Skeletal muscle satellite cell (primary cell): ENCODE results near the gene HIPK3.
"Not testable (repeated sequence)": the region's sequence is repeated elsewhere in the genome, so short reads cannot be mapped to it uniquely, and the experiment has no call there.

Experiments
- H3K27me3 ChIP-seq: 2 replicates; pipeline ENCODE4 v1.7.0; 2013; ENCODE audit warnings: low read length; ENCODE audit not compliant: control insufficient read depth, insufficient read depth
- H3K36me3 ChIP-seq: 2 replicates; pipeline ENCODE4 v1.7.0; 2013; ENCODE audit warnings: mild to moderate bottlenecking, control low read depth, low read length; ENCODE audit not compliant: insufficient read depth
- H3K4me1 ChIP-seq: 2 replicates; pipeline ENCODE4 v1.7.0; 2013; ENCODE audit warnings: low read length; ENCODE audit not compliant: control insufficient read depth, insufficient read depth
- H3K4me2 ChIP-seq: 2 replicates; pipeline ENCODE4 v1.7.0; 2013; ENCODE audit warnings: mild to moderate bottlenecking, low read length
- H3K4me3 ChIP-seq: 2 replicates; pipeline ENCODE4 v1.7.0; 2013; ENCODE audit warnings: low read length
- H3K9ac ChIP-seq: 2 replicates; pipeline ENCODE4 v1.7.0; 2013; ENCODE audit warnings: mild to moderate bottlenecking, low read depth, low read length, moderate library complexity
- H3K9me3 ChIP-seq: replicated peaks from 2 replicates; pipeline ENCODE4 v1.7.0; 2013; ENCODE audit warnings: mild to moderate bottlenecking, control low read depth, low read length

The HIPK3 gene

GRCh38 chr11:33333816-33334215 lies 76.6 kb downstream of the HIPK3 start:
- no peaks in the 10 kb centered on the region for H3K9me3 ChIP-seq
- H3K27me3 ChIP-seq = no peaks in the 10 kb centered on the region
- H3K4me3 ChIP-seq = no peak overlapping the region
- no peak overlapping the region for H3K4me2 ChIP-seq
- H3K36me3 ChIP-seq = peaks cover 5% of the 10 kb centered on the region
- H3K4me1 ChIP-seq = no peaks in the 10 kb centered on the region
- no peak overlapping the region for H3K9ac ChIP-seq

GRCh38 chr11:33334627-33335026 lies 77.4 kb downstream of the HIPK3 start:
- Histone ChIP-seq H3K9ac (no peak overlapping the region), H3K36me3 (peaks cover 8% of the 10 kb centered on the region), H3K9me3 (no peaks in the 10 kb centered on the region), H3K4me3 (no peak overlapping the region), H3K4me2 (no peak overlapping the region), H3K27me3 (no peaks in the 10 kb centered on the region), H3K4me1 (no peaks in the 10 kb centered on the region)

GRCh38 chr11:33339247-33339646 lies 82.1 kb downstream of the HIPK3 start:
- Histone ChIP-seq H3K4me1 (no peaks in the 10 kb centered on the region), H3K36me3 (peaks cover 47% of the 10 kb centered on the region), H3K27me3 (no peaks in the 10 kb centered on the region), H3K4me2 (no peak overlapping the region), H3K9me3 (no peaks in the 10 kb centered on the region), H3K4me3 (no peak overlapping the region), H3K9ac (no peak overlapping the region)

- no peak overlapping the region for H3K9ac ChIP-seq
- H3K4me2 ChIP-seq = no peak overlapping the region
- H3K36me3 ChIP-seq = peaks cover 85% of the 10 kb centered on the region
Measured at GRCh38 chr11:33344611-33345010, 87.4 kb downstream of the HIPK3 start.

GRCh38 chr11:33347490-33348125 lies 90.4 kb downstream of the HIPK3 start:
- Histone ChIP-seq H3K36me3 (peaks cover 83% of the 10 kb centered on the region), H3K27me3 (no peaks in the 10 kb centered on the region), H3K9me3 (no peaks in the 10 kb centered on the region), H3K9ac (no peak overlapping the region), H3K4me2 (no peak overlapping the region), H3K4me3 (no peak overlapping the region), H3K4me1 (no peaks in the 10 kb centered on the region)

More at GRCh38 chr11:33344611-33345010, 87.4 kb downstream of the HIPK3 start:
- H3K4me3 ChIP-seq = no peak overlapping the region
- H3K4me1 ChIP-seq = no peaks in the 10 kb centered on the region
- no peaks in the 10 kb centered on the region for H3K27me3 ChIP-seq
- H3K9me3 ChIP-seq = no peaks in the 10 kb centered on the region

- Histone ChIP-seq H3K4me1 (no peaks in the 10 kb centered on the region), H3K4me3 (no peak overlapping the region), H3K9ac (no peak overlapping the region), H3K9me3 (no peaks in the 10 kb centered on the region), H3K36me3 (peaks cover 88% of the 10 kb centered on the region), H3K27me3 (no peaks in the 10 kb centered on the region), H3K4me2 (no peak overlapping the region)
Measured at GRCh38 chr11:33350287-33350686, 93.1 kb downstream of the HIPK3 start.

GRCh38 chr11:33358150-33358831 lies 101.1 kb downstream of the HIPK3 start:
- H3K4me3 ChIP-seq = no peak overlapping the region
- no peaks in the 10 kb centered on the region for H3K27me3 ChIP-seq
- no peak overlapping the region for H3K4me2 ChIP-seq
- no peak overlapping the region for H3K9ac ChIP-seq
- no peaks in the 10 kb centered on the region for H3K9me3 ChIP-seq
- H3K36me3 ChIP-seq = peaks cover 34% of the 10 kb centered on the region
- peaks cover 3% of the 10 kb centered on the region for H3K4me1 ChIP-seq

- no peak overlapping the region for H3K4me3 ChIP-seq
- peaks cover 3% of the 10 kb centered on the region for H3K4me1 ChIP-seq
- no peak overlapping the region for H3K9ac ChIP-seq
- no peaks in the 10 kb centered on the region for H3K9me3 ChIP-seq
- H3K36me3 ChIP-seq = peaks cover 14% of the 10 kb centered on the region
- H3K27me3 ChIP-seq = no peaks in the 10 kb centered on the region
- H3K4me2 ChIP-seq = no peak overlapping the region
Measured at GRCh38 chr11:33360642-33361041, 103.5 kb downstream of the HIPK3 start.

GRCh38 chr11:33362051-33362910 lies 105.1 kb downstream of the HIPK3 start:
- Histone ChIP-seq H3K36me3 (peaks cover 5% of the 10 kb centered on the region), H3K4me1 (peaks cover 3% of the 10 kb centered on the region), H3K4me2 (peak overlapping the region; percentile 12), H3K9ac (no peak overlapping the region), H3K4me3 (no peak overlapping the region), H3K9me3 (no peaks in the 10 kb centered on the region), H3K27me3 (no peaks in the 10 kb centered on the region)

GRCh38 chr11:33366918-33367317 lies 109.7 kb downstream of the HIPK3 start:
- H3K27me3 ChIP-seq = no peaks in the 10 kb centered on the region
- no peak overlapping the region for H3K4me3 ChIP-seq
- no peak overlapping the region for H3K9ac ChIP-seq
- peaks cover 15% of the 10 kb centered on the region for H3K4me1 ChIP-seq
- H3K36me3 ChIP-seq = no peaks in the 10 kb centered on the region
- no peak overlapping the region for H3K4me2 ChIP-seq
- no peaks in the 10 kb centered on the region for H3K9me3 ChIP-seq

GRCh38 chr11:33368475-33368874 lies 111.3 kb downstream of the HIPK3 start:
- not testable (repeated sequence) for H3K9me3 ChIP-seq, H3K4me2 ChIP-seq, H3K9ac ChIP-seq, H3K36me3 ChIP-seq, H3K27me3 ChIP-seq, H3K4me3 ChIP-seq
- peaks cover 23% of the 10 kb centered on the region for H3K4me1 ChIP-seq
